Measurements from ENCODE around the gene ARHGAP30. TPM values are rescaled to one million over a fixed set of nuclear protein-coding genes. Genes with fewer than 3 reads are reported as not detected.
"Not testable (repeated sequence)": the region's sequence is repeated elsewhere in the genome, so short reads cannot be mapped to it uniquely, and the experiment has no call there.

Gene ARHGAP30
- total and polyA plus RNA-seq, 5 experiments from 2014 or later, result 110 to 233 (median 207) TPM

GRCh38 chr1:161066694-161067093, 3.0 kb downstream of the ARHGAP30 start:
- Mint-ChIP-seq H3K27ac (peak overlapping the region; percentile 95 to 100 (median 98)), H3K36me3 (peaks cover 4 to 59% (median 21%) of the 10 kb centered on the region in 3 donors), H3K4me1 (peaks cover 50 to 86% (median 79%) of the 10 kb centered on the region in 4 donors), H3K4me3 (peak overlapping the region; percentile 88 to 100 (median 99)), H3K27me3 (no peaks in the 10 kb centered on the region), H3K9me3 (no peaks in the 10 kb centered on the region)
- no peak for ATAC-seq
- DNase-seq, result no peak
- POLR2A ChIA-PET, result interaction anchor here (0.8 to 10.2 kb wide), 3 partner anchors 22 to 46 kb away, joined by 4 to 429 read pairs (median 119); partner anchors contain the start of genes F11R, KLHDC9, TSTD1 and USF1

DNA sequence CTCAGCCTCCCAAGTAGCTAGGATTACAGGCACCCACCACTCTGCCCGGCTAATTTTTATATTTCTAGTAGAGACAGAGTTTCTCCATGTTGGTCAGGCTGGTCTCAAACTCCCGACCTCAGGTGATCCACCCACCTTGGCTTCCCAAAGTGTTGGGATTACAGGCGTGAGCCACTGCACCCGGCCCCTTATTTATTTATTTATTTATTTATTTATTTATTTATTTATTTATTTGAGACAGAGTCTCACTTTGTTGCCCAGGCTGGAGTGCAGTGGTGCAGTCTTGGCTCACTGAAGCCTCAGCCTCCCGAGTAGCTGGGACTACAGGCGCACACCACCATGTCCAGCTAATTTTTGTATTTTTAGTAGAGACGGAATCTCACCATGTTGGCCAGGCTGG, 4.0 kb downstream of the ARHGAP30 start:
- not testable (repeated sequence) for H3K9me3 Mint-ChIP-seq, ATAC-seq, H3K27me3 Mint-ChIP-seq
- Mint-ChIP-seq H3K27ac (peak overlapping the region; percentile 25 to 97 (median 88)), H3K4me3 (peak overlapping the region; percentile 64 to 100 (median 95)), H3K36me3 (peaks cover 4 to 66% (median 21%) of the 10 kb centered on the region in 3 donors), H3K4me1 (peaks cover 45 to 83% (median 77%) of the 10 kb centered on the region in 4 donors)
- POLR2A ChIA-PET, result interaction anchor here (7.5 to 10.2 kb wide), 2 partner anchors 21 to 31 kb away, joined by 119 to 429 read pairs; partner anchors contain the start of genes KLHDC9, TSTD1 and USF1
- peak in 1 of 10 donors; percentile 35 for DNase-seq

DNA sequence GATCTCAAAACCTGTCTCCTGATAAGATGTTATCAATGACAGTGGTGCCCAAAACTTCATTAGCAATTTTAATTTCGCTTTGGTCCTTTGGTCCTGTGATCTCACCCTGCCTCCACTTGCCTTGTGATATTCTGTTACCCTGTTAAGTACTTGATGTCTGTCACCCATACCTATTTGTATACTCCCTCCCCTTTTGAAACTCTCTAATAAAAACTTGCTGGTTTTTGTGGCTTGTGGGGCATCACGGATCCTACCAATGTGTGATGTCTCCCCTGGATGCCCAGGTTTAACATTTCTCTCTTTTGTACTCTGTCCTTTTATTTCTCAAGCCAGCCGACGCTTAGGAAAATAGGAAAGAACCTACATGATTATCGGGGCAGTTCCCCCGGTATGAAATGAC, 5.8 kb downstream of the ARHGAP30 start:
- peaks cover 47 to 87% (median 84%) of the 10 kb centered on the region in 4 donors for H3K4me1 Mint-ChIP-seq
- H3K36me3 Mint-ChIP-seq, result peaks cover 4 to 83% (median 22%) of the 10 kb centered on the region in 3 donors
- POLR2A ChIA-PET, result interaction anchor here (0.9 to 10.2 kb wide), 2 partner anchors 19 to 237 kb away, joined by 3 to 429 read pairs; partner anchors contain the start of genes TSTD1 and USF1

GRCh38 chr1:161061419-161061818, 8.3 kb downstream of the ARHGAP30 start:
- Mint-ChIP-seq H3K27me3 (no peaks in the 10 kb centered on the region), H3K4me1 (peaks cover 37 to 85% (median 80%) of the 10 kb centered on the region in 4 donors), H3K36me3 (peaks cover 4 to 89% (median 16%) of the 10 kb centered on the region in 3 donors), H3K4me3 (peak overlapping the region in 5 of 10 donors; percentile 7 to 88 (median 65)), H3K27ac (peak overlapping the region; percentile 58 to 97 (median 85)), H3K9me3 (no peaks in the 10 kb centered on the region)
- POLR2A ChIA-PET, result interaction anchor here (0.6 to 6.0 kb wide), 4 partner anchors 8 to 54 kb away, joined by 3 to 38 read pairs (median 20); partner anchors contain the start of genes ARHGAP30 and USF1
- DNase-seq, result no peak
- no peak for ATAC-seq

More for the DNA sequence above, 5.8 kb downstream of the ARHGAP30 start:
- H3K4me3 Mint-ChIP-seq, result peak overlapping the region; percentile 64 to 100 (median 81)
- ATAC-seq, H3K27me3 Mint-ChIP-seq, H3K9me3 Mint-ChIP-seq, DNase-seq: not testable (repeated sequence)
- H3K27ac Mint-ChIP-seq, result peak overlapping the region; percentile 77 to 97 (median 92)

DNA sequence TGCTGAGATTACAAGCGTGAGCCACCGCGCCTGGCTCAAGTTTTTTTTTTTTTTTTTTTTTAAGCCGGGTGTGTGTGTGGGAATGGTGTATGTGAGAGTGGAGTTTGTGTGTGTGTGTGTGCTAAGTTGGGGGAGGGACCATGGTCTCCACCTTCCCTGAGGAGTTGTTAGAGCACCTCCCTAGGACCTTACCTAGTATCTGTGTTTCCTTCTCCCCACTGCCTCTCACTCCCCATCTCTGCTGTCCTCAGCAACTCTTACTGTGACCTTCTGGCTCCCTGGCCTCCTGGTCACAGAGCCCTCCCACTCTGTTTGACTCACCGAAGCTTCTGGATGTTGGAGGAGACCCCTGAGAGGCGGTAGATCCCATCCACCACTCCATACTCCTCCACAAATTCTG, 10.4 kb downstream of the ARHGAP30 start:
- Mint-ChIP-seq H3K4me1 (peaks cover 34 to 78% (median 68%) of the 10 kb centered on the region in 4 donors), H3K4me3 (peak overlapping the region in 6 of 10 donors; percentile 12 to 72 (median 48)), H3K36me3 (peaks cover 5 to 89% (median 13%) of the 10 kb centered on the region in 3 donors), H3K27ac (peak overlapping the region; percentile 68 to 96 (median 84)), H3K27me3 (no peaks in the 10 kb centered on the region), H3K9me3 (no peaks in the 10 kb centered on the region)
- POLR2A ChIA-PET, result interaction anchor here (5.8 to 6.0 kb wide), 2 partner anchors 10 to 13 kb away, joined by 36 to 38 read pairs; partner anchors contain the start of genes ARHGAP30 and USF1
- DNase-seq, result no peak
- no peak for ATAC-seq

DNA sequence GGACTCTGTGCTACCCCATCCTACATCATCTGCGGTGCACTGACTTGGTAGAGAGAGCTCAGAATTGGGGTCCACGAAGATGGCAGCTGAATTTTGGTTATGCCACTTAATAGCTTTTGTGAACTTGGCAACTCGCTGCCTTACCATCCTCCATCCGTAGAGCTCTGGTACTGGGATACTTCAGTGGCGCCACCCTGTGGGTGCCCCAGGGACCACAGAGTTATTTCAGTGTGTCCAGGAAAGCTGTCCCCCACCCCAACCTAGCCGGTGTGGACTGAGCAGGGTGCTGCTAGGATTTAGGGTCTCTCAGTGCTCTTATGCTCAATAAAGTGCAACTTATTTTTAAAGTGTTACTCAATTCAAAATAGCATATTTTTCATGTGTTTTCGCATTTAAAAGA, 14.9 kb downstream of the ARHGAP30 start:
- DNase-seq (no peak), ATAC-seq (no peak)
- Mint-ChIP-seq H3K4me1 (peaks cover 23 to 54% (median 45%) of the 10 kb centered on the region in 4 donors), H3K9me3 (no peaks in the 10 kb centered on the region), H3K4me3 (no peak overlapping the region), H3K27ac (peak overlapping the region in 2 of 10 donors; percentile 49 to 66), H3K27me3 (no peaks in the 10 kb centered on the region), H3K36me3 (peaks cover 5 to 94% (median 19%) of the 10 kb centered on the region in 3 donors)
- POLR2A ChIA-PET, result interaction anchor here (1.1 to 1.8 kb wide), 5 partner anchors 9 to 43 kb away, joined by 3 to 9 read pairs (median 4); partner anchors contain the start of genes ARHGAP30, KLHDC9 and USF1

GRCh38 chr1:161054232-161054631, 15.5 kb downstream of the ARHGAP30 start:
- Mint-ChIP-seq H3K9me3 (no peaks in the 10 kb centered on the region), H3K27ac (peak overlapping the region in 5 of 10 donors; percentile 44 to 73 (median 59)), H3K27me3 (no peaks in the 10 kb centered on the region), H3K4me3 (no peak overlapping the region), H3K36me3 (peaks cover 5 to 94% (median 22%) of the 10 kb centered on the region in 3 donors), H3K4me1 (peaks cover 19 to 49% (median 41%) of the 10 kb centered on the region in 4 donors)
- POLR2A ChIA-PET, result interaction anchor here (1.1 to 1.8 kb wide), 5 partner anchors 8 to 44 kb away, joined by 3 to 9 read pairs (median 4); partner anchors contain the start of genes ARHGAP30, KLHDC9 and USF1
- no peak for ATAC-seq
- no peak for DNase-seq

DNA sequence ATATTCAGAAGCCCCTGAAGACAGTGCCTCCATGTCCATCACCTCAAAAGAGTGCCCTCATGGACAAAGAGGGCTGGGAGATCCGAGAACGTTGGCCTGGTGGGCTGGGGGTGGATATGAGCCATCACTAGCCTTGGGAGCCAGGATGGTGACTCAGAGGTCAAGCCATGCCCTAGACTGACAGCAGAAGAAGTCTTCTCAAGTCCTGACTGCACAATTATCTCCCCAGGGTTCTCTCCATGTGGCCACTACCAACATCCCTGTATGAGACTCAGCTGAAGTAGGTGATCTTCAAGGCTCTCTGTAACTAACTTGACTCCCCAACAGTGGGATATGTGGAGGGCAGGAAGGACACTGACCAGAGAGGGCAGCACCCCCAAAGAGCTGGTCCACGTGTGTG, 16.8 kb downstream of the ARHGAP30 start:
- Mint-ChIP-seq H3K27ac (peak overlapping the region in 9 of 10 donors; percentile 13 to 90 (median 75)), H3K9me3 (no peaks in the 10 kb centered on the region), H3K4me3 (no peak overlapping the region), H3K4me1 (peaks cover 26 to 52% (median 47%) of the 10 kb centered on the region in 4 donors), H3K27me3 (no peaks in the 10 kb centered on the region), H3K36me3 (peaks cover 5 to 93% (median 22%) of the 10 kb centered on the region in 3 donors)
- DNase-seq (no peak), ATAC-seq (no peak)
- POLR2A ChIA-PET, result no interaction called here

- Mint-ChIP-seq H3K27me3 (no peaks in the 10 kb centered on the region), H3K9me3 (no peaks in the 10 kb centered on the region), H3K27ac (peak overlapping the region in 1 of 10 donors; percentile 59), H3K36me3 (peaks cover 0 to 86% (median 19%) of the 10 kb centered on the region in 3 donors), H3K4me1 (peaks cover 22 to 48% (median 41%) of the 10 kb centered on the region in 4 donors), H3K4me3 (no peak overlapping the region)
- DNase-seq (no peak), ATAC-seq (no peak)
- POLR2A ChIA-PET, result interaction anchor here (0.8 to 15.7 kb wide), 3 partner anchors 10 to 18 kb away, joined by 3 to 429 read pairs (median 4); partner anchors contain the start of gene ARHGAP30
These were observed 18.5 kb downstream of the ARHGAP30 start for GRCh38 chr1:161051219-161051618.

DNA sequence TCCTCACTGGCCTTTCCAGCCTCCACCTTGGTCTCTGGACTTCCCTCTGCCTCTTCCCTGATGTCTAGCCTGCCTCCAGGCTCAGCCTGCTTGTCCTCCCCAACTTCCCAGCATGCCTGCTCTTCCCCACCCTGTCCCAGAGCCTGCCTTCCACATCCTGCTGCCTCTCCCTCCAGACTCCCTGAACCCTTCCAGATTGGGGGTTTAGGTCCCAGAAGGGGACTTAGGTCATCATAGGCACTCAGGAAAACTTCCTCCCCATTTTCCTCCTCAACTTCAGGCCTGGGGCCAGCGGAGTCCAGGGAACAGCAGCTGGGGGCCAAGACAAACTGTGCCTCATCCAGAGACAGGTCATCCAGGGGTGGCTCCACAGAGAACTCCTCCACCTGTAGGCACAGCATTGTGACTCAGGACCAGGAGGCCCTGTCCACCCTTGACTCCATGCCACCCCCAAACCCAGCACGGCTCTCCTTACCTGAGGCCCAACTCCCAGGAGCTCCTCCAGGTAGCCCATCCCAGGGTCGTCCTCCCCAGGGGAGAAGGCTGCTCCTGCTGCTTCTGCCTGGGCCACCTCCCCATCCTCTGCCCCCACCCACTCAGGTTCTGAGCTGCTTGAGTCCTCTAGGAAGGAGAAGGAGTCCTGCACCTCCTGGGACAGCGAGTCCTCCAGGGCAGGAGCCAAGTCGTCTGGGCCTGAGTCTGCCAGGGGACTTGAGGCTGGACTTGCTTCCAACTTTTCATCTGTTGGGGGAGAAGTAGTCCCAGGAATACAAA, 20.6 kb downstream of the ARHGAP30 start:
- Mint-ChIP-seq H3K4me3 (no peak overlapping the region), H3K36me3 (peaks cover 0 to 74% (median 18%) of the 10 kb centered on the region in 3 donors), H3K27ac (peak overlapping the region in 9 of 10 donors; percentile 52 to 98 (median 78)), H3K27me3 (no peaks in the 10 kb centered on the region), H3K4me1 (peaks cover 33 to 60% (median 47%) of the 10 kb centered on the region in 4 donors), H3K9me3 (no peaks in the 10 kb centered on the region)
- DNase-seq (no peak), ATAC-seq (no peak)
- POLR2A ChIA-PET, result interaction anchor here (0.5 to 15.7 kb wide), 4 partner anchors 10 to 400 kb away, joined by 4 to 429 read pairs (median 4); partner anchors contain the start of genes ARHGAP30 and TSTD1

DNA sequence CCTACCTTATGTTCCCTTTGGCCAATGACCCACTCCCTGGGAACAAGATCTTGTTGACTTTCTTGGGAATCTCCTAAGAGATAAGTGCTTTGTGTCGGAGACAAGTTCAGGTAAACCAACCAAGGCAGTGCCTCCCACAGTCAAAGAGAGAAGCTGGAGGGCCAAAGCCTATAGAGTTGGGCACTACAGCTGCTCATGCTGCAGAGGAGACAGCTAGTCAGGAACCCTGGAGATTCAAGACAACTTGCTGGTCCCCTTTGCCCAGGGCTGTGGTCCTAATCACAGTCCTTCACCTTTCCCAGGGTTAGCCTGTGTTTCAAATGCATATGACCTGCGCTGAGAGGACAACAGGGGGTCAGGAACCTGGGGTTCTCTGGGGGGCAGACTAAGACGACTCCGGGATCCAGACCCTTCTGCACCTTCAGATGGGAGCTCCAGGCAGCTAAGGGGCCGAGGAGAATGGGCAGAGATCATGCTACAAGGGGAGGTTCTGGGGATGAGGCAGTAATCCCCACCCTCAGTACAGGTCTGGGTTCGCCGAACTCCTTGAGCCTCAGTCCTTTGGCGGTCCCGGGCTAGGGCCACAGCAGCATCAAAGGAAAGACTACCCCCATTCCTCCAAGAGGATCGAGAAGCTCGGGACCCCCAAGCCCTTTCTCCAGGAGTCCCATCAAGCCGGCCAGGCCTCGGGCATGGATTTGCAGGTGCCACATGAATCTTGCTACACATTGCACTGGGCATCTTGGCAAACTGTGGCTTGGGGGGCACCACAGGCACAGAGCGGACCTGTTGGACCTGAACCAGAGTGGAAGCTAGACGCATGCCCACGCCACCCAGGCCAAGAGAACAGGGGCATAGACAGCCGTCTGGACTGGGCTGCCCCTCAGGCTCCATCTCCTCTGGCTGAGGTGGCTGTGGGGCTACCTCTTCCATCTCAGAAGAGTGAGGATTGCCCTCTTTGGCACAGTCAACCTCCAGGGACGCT, 22.0 kb downstream of the ARHGAP30 start:
- POLR2A ChIA-PET, result interaction anchor here (0.6 to 15.7 kb wide), 9 partner anchors 10 to 154 kb away, joined by 3 to 429 read pairs (median 15); partner anchors contain the start of genes ARHGAP30, KLHDC9, NDUFS2 and NIT1
- no peaks in the 10 kb centered on the region for H3K9me3 Mint-ChIP-seq
- no peaks in the 10 kb centered on the region for H3K27me3 Mint-ChIP-seq
- DNase-seq, result no peak
- H3K27ac Mint-ChIP-seq, result peak overlapping the region; percentile 79 to 100 (median 98)
- H3K36me3 Mint-ChIP-seq, result peaks cover 2 to 68% (median 14%) of the 10 kb centered on the region in 3 donors
- peaks cover 31 to 63% (median 48%) of the 10 kb centered on the region in 4 donors for H3K4me1 Mint-ChIP-seq
- peak overlapping the region in 3 of 10 donors; percentile 13 to 54 (median 45) for H3K4me3 Mint-ChIP-seq
- no peak for ATAC-seq

All from naive thymus-derived CD8-positive, alpha-beta T cell (primary cell).